ENCODE data around the gene HPCAL1. TPM values are rescaled to one million over a fixed set of nuclear protein-coding genes. Genes with fewer than 3 reads are reported as not detected.

Gene HPCAL1
- total and polyA plus RNA-seq, 2 of the 4 experiments (the other 2 are of a cell fraction) = 8.2 to 33.7 TPM

GRCh38 chr2:10267551-10268465, 34.9 kb upstream of the HPCAL1 start:
- intact Hi-C loops (cut with micrococcal nuclease) = no loop called here
- in situ Hi-C loops (cut with MboI; ENCODE audit: low sequenced_read_pairs) = no loop called here
- Histone ChIP-seq H4K20me1 (ENCODE audit: insufficient read depth, low read length) (no peaks in the 10 kb centered on the region), H3K14ac (replicated peaks; ENCODE audit: low read depth, low read length) (no peak overlapping the region), H2BK15ac (ENCODE audit: low read depth, low read length) (no peak overlapping the region), H3K4ac (ENCODE audit: low read depth, low read length) (no peak overlapping the region), H4K8ac (ENCODE audit: low read depth in 2 of 2, low read length in 2 of 2) (no peak overlapping the region), H3K27ac (ENCODE audit: insufficient read depth, low read length) (no peak overlapping the region), H3K4me1 (ENCODE audit: control insufficient read depth, insufficient read depth, low read length) (peaks cover 2% of the 10 kb centered on the region; the same call in 1 of the 2 replicates), H3K9ac (ENCODE audit: low read depth, low read length) (no peak overlapping the region), H3K27me3 (ENCODE audit: control insufficient read depth, insufficient read depth, low read length) (peaks cover 11% of the 10 kb centered on the region), H3K23ac (ENCODE audit: low read depth, low read length) (no peak overlapping the region), H2AFZ (replicated peaks; ENCODE audit: low read length, poor library complexity) (no peak overlapping the region), H3K18ac (ENCODE audit: low read depth, low read length) (no peak overlapping the region), H3K56ac (ENCODE audit: extremely low read depth, insufficient read depth, low read length) (no peak overlapping the region), H2BK5ac (ENCODE audit: low read depth, low read length, poor library complexity, severe bottlenecking) (no peak overlapping the region), H2AK9ac (replicated peaks; ENCODE audit: low read depth, low read length, poor library complexity) (no peak overlapping the region), H3K4me2 (ENCODE audit: low read depth, low read length) (no peak overlapping the region), H3K9me1 (ENCODE audit: insufficient read depth, low read length) (no peaks in the 10 kb centered on the region), H4K5ac (ENCODE audit: low read depth, low read length) (no peak overlapping the region), H2BK120ac (ENCODE audit: low read depth, low read length) (no peak overlapping the region), H3K79me1 (ENCODE audit: low read depth in 1 of 2, low read length in 2 of 2) (no peaks in the 10 kb centered on the region), H3K9me3 (ENCODE audit: control insufficient read depth, insufficient read depth, low read length) (no peaks in the 10 kb centered on the region), H2AK5ac (ENCODE audit: low read depth, low read length) (no peak overlapping the region), H3K4me3 (ENCODE audit: insufficient read depth, low read depth, low read length) (no peak overlapping the region), H4K91ac (ENCODE audit: insufficient read depth, low read depth, low read length) (no peak overlapping the region), H2BK20ac (ENCODE audit: low read depth, low read length) (no peak overlapping the region), H3K36me3 (ENCODE audit: control insufficient read depth, insufficient read depth, low read length) (no peaks in the 10 kb centered on the region)
- ChIA-PET POLR2A (ENCODE audit: unreplicated experiment) (interaction anchor here (1.7 kb wide), 1 partner anchor 10 kb away, joined by 4 read pairs; no protein-coding TSS in a partner anchor), CTCF (interaction anchor here (1.0 kb wide), 1 partner anchor 36 kb away, joined by 3 read pairs; no protein-coding TSS in a partner anchor)
- dilution Hi-C loops (cut with HindIII; ENCODE audit: low sequenced_read_pairs, unreplicated experiment) = no loop called here
- BruUV-seq (replicated peaks) = no TSS peak
- no peak for ATAC-seq (ENCODE audit: low read depth)
- DNase-seq = no peak
- 75% methylated on average over 8 of the region's 34 CpGs; no CpG with 5 or more reads in 1 of the 2 experiments for WGBS, 2 experiments (ENCODE audit: extremely low coverage in 2 of 2, insufficient read length in 1 of 2)
- TF ChIP-seq USF2 (IDR thresholded peaks at IDR 0.05; ENCODE audit: low read depth, low read length) (no peak), RAD21 (IDR thresholded peaks at IDR 0.05; ENCODE audit: low read length) (no peak), RFX5 (IDR thresholded peaks at IDR 0.05; ENCODE audit: low read depth, low read length) (no peak), CEBPB (IDR thresholded peaks at IDR 0.05; ENCODE audit: low read depth, low read length) (no peak), SMC3 (IDR thresholded peaks at IDR 0.05; ENCODE audit: low read depth, low read length) (no peak), RCOR1 (IDR thresholded peaks at IDR 0.05; ENCODE audit: insufficient replicate concordance, low read length) (no peak), BHLHE40 (IDR thresholded peaks at IDR 0.05; ENCODE audit: low read depth, low read length) (no peak), MXI1 (IDR thresholded peaks at IDR 0.05; ENCODE audit: borderline replicate concordance, low read depth, low read length) (no peak), MAZ (IDR thresholded peaks at IDR 0.05; ENCODE audit: borderline replicate concordance, low read depth, low read length) (no peak), CHD1 (IDR thresholded peaks at IDR 0.05; ENCODE audit: low read depth, low read length) (no peak), CTCF (conservative IDR thresholded peaks at IDR 0.05; ENCODE audit: low read depth, low read length) (no peak), MAFK (IDR thresholded peaks at IDR 0.05; ENCODE audit: low read depth, low read length) (no peak), FOS (IDR thresholded peaks at IDR 0.05; ENCODE audit: low read depth, low read length) (no peak), ELK1 (IDR thresholded peaks at IDR 0.05; ENCODE audit: borderline replicate concordance, low read depth, low read length) (no peak)
